ENCODE data around the gene KCTD16. TPM values are rescaled to one million over a fixed set of nuclear protein-coding genes. Genes with fewer than 3 reads are reported as not detected.
A peak's percentile ranks its signal among the peaks of the same experiment; 100 is the strongest.

KCTD16 gene
- total and polyA plus RNA-seq, 2 donors from 2014 or later: 0.24 to 2.5 TPM

- Histone ChIP-seq H3K27me3 (ENCODE audit: control insufficient read depth, insufficient read depth, low read length) (no peaks in the 10 kb centered on the region), H3K27ac (ENCODE audit: low read depth in 2 of 2, low read length in 2 of 2) (no peak overlapping the region), H3K36me3 (ENCODE audit: control insufficient read depth in 2 of 3, insufficient read depth in 3 of 3, low read length in 3 of 3) (no peaks in the 10 kb centered on the region), H3K4me1 (ENCODE audit: control insufficient read depth in 2 of 3, insufficient read depth in 2 of 3, low read depth in 1 of 3, low read length in 3 of 3) (no peaks in the 10 kb centered on the region), H3K4me3 (ENCODE audit: low read length in 3 of 3) (no peak overlapping the region), H3K9ac (ENCODE audit: low read length in 3 of 3) (no peak overlapping the region), H3K9me3 (ENCODE audit: control insufficient read depth in 2 of 3, insufficient read depth in 1 of 3, low read length in 3 of 3) (no peaks in the 10 kb centered on the region)
- intact Hi-C loops (cut with DNase I): no loop called here
- no peak for TF ChIP-seq CTCF (IDR thresholded peaks at IDR 0.05; ENCODE audit: borderline replicate concordance, extremely low read depth, insufficient read depth)
- FAIRE-seq (no peak), DNase-seq (no peak)
These were observed 204.0 kb downstream of the KCTD16 start for GRCh38 chr5:144374637-144375036.

GRCh38 chr5:144377207-144377606, 206.5 kb downstream of the KCTD16 start:
- H3K36me3 ChIP-seq (ENCODE audit: control insufficient read depth in 2 of 3, insufficient read depth in 3 of 3, low read length in 3 of 3): no peaks in the 10 kb centered on the region

GRCh38 chr5:144378681-144379080, 208.0 kb downstream of the KCTD16 start:
- no peak for FAIRE-seq
- Histone ChIP-seq H3K27ac (ENCODE audit: low read depth in 2 of 2, low read length in 2 of 2) (no peak overlapping the region), H3K9ac (ENCODE audit: low read length in 3 of 3) (no peak overlapping the region), H3K36me3 (ENCODE audit: control insufficient read depth in 2 of 3, insufficient read depth in 3 of 3, low read length in 3 of 3) (no peaks in the 10 kb centered on the region), H3K4me3 (ENCODE audit: low read length in 3 of 3) (no peak overlapping the region), H3K27me3 (ENCODE audit: control insufficient read depth, insufficient read depth, low read length) (no peaks in the 10 kb centered on the region), H3K4me1 (ENCODE audit: control insufficient read depth in 2 of 3, insufficient read depth in 2 of 3, low read depth in 1 of 3, low read length in 3 of 3) (no peaks in the 10 kb centered on the region), H3K9me3 (ENCODE audit: control insufficient read depth in 2 of 3, insufficient read depth in 1 of 3, low read length in 3 of 3) (no peaks in the 10 kb centered on the region)
- DNase-seq: peak in 1 of 5 donors; percentile 21
- no peak for TF ChIP-seq CTCF (IDR thresholded peaks at IDR 0.05; ENCODE audit: borderline replicate concordance, extremely low read depth, insufficient read depth)
- intact Hi-C loops (cut with DNase I): no loop called here

More at GRCh38 chr5:144377207-144377606, 206.5 kb downstream of the KCTD16 start:
- H3K4me1 ChIP-seq (ENCODE audit: control insufficient read depth in 2 of 3, insufficient read depth in 2 of 3, low read depth in 1 of 3, low read length in 3 of 3): no peaks in the 10 kb centered on the region
- no peak overlapping the region for H3K4me3 ChIP-seq (ENCODE audit: low read length in 3 of 3)
- FAIRE-seq: no peak
- no peak for DNase-seq
- TF ChIP-seq CTCF (IDR thresholded peaks at IDR 0.05; ENCODE audit: borderline replicate concordance, extremely low read depth, insufficient read depth): no peak
- intact Hi-C loops (cut with DNase I): no loop called here
- H3K27me3 ChIP-seq (ENCODE audit: control insufficient read depth, insufficient read depth, low read length): no peaks in the 10 kb centered on the region
- H3K9me3 ChIP-seq (ENCODE audit: control insufficient read depth in 2 of 3, insufficient read depth in 1 of 3, low read length in 3 of 3): no peaks in the 10 kb centered on the region
- H3K27ac ChIP-seq (ENCODE audit: low read depth in 2 of 2, low read length in 2 of 2): no peak overlapping the region
- no peak overlapping the region for H3K9ac ChIP-seq (ENCODE audit: low read length in 3 of 3)

- DNase-seq (no peak), FAIRE-seq (no peak)
- Histone ChIP-seq H3K9me3 (ENCODE audit: control insufficient read depth in 2 of 3, insufficient read depth in 1 of 3, low read length in 3 of 3) (no peaks in the 10 kb centered on the region), H3K9ac (ENCODE audit: low read length in 3 of 3) (no peak overlapping the region), H3K36me3 (ENCODE audit: control insufficient read depth in 2 of 3, insufficient read depth in 3 of 3, low read length in 3 of 3) (no peaks in the 10 kb centered on the region), H3K27me3 (ENCODE audit: control insufficient read depth, insufficient read depth, low read length) (no peaks in the 10 kb centered on the region), H3K4me1 (ENCODE audit: control insufficient read depth in 2 of 3, insufficient read depth in 2 of 3, low read depth in 1 of 3, low read length in 3 of 3) (no peaks in the 10 kb centered on the region), H3K27ac (ENCODE audit: low read depth in 2 of 2, low read length in 2 of 2) (no peak overlapping the region), H3K4me3 (ENCODE audit: low read length in 3 of 3) (no peak overlapping the region)
- TF ChIP-seq CTCF (IDR thresholded peaks at IDR 0.05; ENCODE audit: borderline replicate concordance, extremely low read depth, insufficient read depth): no peak
- intact Hi-C loops (cut with DNase I): no loop called here
These were observed 214.9 kb downstream of the KCTD16 start for GRCh38 chr5:144385597-144385996.
